IPS DF 19.7 (cell line): ENCODE measurements around the gene STAC.

Experiments used
- DNase-seq: peaks from one replicate; pipeline ENCODE4 v3.0.0-alpha.2; 2013; ENCODE audit warnings: low read depth, low spot score

Gene STAC

GRCh38 chr3:36580716-36581115 lies 200.4 kb downstream of the STAC start:
- no peak for DNase-seq

- no peak for DNase-seq
Measured at GRCh38 chr3:36591959-36592358, 211.7 kb downstream of the STAC start.

- no peak for DNase-seq
Measured at GRCh38 chr3:36595511-36595910, 215.2 kb downstream of the STAC start.

GRCh38 chr3:36596419-36596818 lies 216.1 kb downstream of the STAC start:
- DNase-seq = no peak

GRCh38 chr3:36597422-36597821 lies 217.1 kb downstream of the STAC start:
- no peak for DNase-seq
